MCF 10A (cell line): ENCODE data around the gene GID8. TPM values are rescaled to one million over a fixed set of nuclear protein-coding genes. Genes with fewer than 3 reads are reported as not detected.
"Not testable (repeated sequence)": the region's sequence is repeated elsewhere in the genome, so short reads cannot be mapped to it uniquely, and the experiment has no call there.

ENCODE experiments used
- BruUV-seq: library from RNA; stranded (reverse); fragments of 400-500 nt; replicated peaks from 2 replicates; lab custom pipeline; 2021; lab: Mats Ljungman, UMichigan
- CTCF ChIA-PET: fragments of 300-600 bp; sonication (Branson Sonifier 250); formaldehyde crosslinking; extraction: SDS; loops from one replicate; lab custom pipeline; 2021; ENCODE audit warnings: antibody characterized with exemption, inconsistent platforms; lab: Yijun Ruan, JAX
- POLR2A ChIA-PET: fragments of 300-600, 350-650 bp; sonication (Branson Sonifier 250); formaldehyde crosslinking; extraction: SDS; loops from one replicate; lab custom pipeline; 2020; ENCODE audit warnings: antibody characterized with exemption, inconsistent platforms; lab: Yijun Ruan, JAX
- DNase-seq: peaks from one replicate; pipeline ENCODE4 v3.0.0-alpha.2; 2018; ENCODE audit not compliant: unreplicated experiment
- H3K27ac Mint-ChIP-seq: one replicate; pipeline ENCODE4 v1.8.0; 2022; ENCODE audit warnings: mild to moderate bottlenecking, low read depth, mixed read lengths; ENCODE audit not compliant: unreplicated experiment
- H3K27me3 Mint-ChIP-seq: one replicate; pipeline ENCODE4 v1.8.0; 2022; ENCODE audit warnings: mixed read lengths; ENCODE audit not compliant: insufficient read depth, unreplicated experiment
- H3K36me3 Mint-ChIP-seq: one replicate; pipeline ENCODE4 v1.8.0; 2022; ENCODE audit warnings: mild to moderate bottlenecking, moderate library complexity, mixed read lengths; ENCODE audit not compliant: insufficient read depth, unreplicated experiment
- H3K4me1 Mint-ChIP-seq: one replicate; pipeline ENCODE4 v1.8.0; 2022; ENCODE audit warnings: mixed read lengths; ENCODE audit not compliant: insufficient read depth, unreplicated experiment
- H3K4me3 Mint-ChIP-seq: one replicate; pipeline ENCODE4 v1.8.0; 2022; ENCODE audit warnings: mild to moderate bottlenecking, moderate library complexity, mixed read lengths; ENCODE audit not compliant: unreplicated experiment
- H3K9me3 Mint-ChIP-seq: one replicate; pipeline ENCODE4 v1.8.0; 2022; ENCODE audit warnings: mixed read lengths; ENCODE audit not compliant: unreplicated experiment
- intact Hi-C: fragments of 100-400 bp; cut with micrococcal nuclease; formaldehyde crosslinking; loops from 2 replicates; pipeline ENCODE4 v1.14.1; 2022
- total RNA-seq: library from RNA; stranded (reverse); gene quantifications from 2 replicates; pipeline ENCODE4 v1.2.3, GENCODE V29; 2022
- TF ChIP-seq, protein P1 (sequence below): fragments of 200-600 bp; IDR thresholded peaks from one replicate; pipeline ENCODE4 v1.8.0; 2022; ENCODE audit warnings: antibody characterized with exemption, mild to moderate bottlenecking; ENCODE audit not compliant: unreplicated experiment

GID8 gene
- total RNA-seq, 1 experiment from 2014 or later, result 31.6 TPM

DNA sequence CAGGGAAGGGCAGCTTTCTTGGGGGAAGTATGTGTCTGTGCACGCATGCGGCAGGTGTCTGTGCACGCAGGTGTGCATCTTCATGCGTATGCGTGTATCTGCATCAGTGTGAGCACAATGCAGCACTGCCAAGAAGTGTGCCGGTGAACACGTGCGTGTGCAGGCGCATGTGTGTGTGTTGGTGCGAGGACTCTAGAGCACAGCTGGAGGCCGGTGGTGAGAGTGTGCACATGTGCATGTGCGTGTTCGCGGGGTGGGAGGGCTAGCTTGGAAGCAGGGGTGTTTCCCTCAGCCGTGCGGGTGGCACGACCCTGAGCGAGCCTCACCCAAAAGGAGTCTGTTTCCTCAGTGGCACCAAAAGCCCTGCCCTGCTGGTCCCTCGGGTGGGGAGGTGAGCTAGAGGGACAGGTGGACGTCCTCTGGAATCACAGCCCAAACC lies 22.1 kb downstream of the GID8 start:
- CTCF ChIA-PET, result interaction anchor here (0.6 kb wide), 2 partner anchors 12 to 58 kb away, joined by 3 to 5 read pairs; no protein-coding TSS in a partner anchor
- BruUV-seq, result no TSS peak

DNA sequence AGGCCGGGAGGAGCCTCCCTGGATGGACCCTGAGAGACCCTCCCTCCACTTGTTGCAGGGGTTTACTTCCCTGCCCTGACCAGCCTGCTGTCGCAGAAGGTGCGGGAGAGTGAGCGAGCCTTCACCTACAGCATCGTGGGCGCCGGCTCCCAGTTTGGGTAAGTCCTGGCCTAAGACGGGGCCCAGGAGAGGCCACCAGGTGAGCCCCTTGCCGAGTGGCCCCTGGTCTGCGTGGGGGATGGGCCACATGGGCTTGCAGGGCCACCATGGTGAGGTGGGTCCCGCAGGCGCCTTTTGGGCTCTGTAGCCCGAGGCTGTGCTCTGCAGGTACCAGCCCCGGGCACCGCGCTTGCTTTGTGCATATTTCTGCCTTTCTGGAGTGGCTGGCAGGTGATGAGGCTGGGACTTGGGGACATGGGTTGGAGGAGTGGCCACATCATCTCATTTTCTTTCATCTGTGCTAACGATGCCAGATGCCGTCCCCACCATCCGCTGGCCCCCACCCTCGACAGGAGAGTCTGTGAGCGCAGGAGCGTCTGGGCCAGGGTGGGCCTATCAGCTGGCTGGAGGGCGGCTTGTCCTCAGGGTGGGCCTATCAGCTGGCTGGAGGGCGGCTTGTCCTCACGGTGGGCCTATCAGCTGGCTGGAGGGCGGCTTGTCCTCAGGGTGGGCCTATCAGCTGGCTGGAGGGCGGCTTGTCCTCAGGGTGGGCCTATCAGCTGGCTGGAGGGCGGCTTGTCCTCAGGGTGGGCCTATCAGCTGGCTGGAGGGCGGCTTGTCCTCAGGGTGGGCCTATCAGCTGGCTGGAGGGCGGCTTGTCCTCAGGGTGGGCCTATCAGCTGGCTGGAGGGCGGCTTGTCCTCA lies 22.7 kb downstream of the GID8 start:
- H3K27ac Mint-ChIP-seq, H3K4me1 Mint-ChIP-seq, intact Hi-C loops, POLR2A ChIA-PET, DNase-seq, H3K9me3 Mint-ChIP-seq, H3K36me3 Mint-ChIP-seq, H3K4me3 Mint-ChIP-seq, BruUV-seq, H3K27me3 Mint-ChIP-seq: not testable (repeated sequence)
- CTCF ChIA-PET, result interaction anchor here (1.6 kb wide), 1 partner anchor 10 kb away, joined by 5 read pairs; no protein-coding TSS in a partner anchor

More for the DNA sequence above, 22.1 kb downstream of the GID8 start:
- TF ChIP-seq, protein P1, sequence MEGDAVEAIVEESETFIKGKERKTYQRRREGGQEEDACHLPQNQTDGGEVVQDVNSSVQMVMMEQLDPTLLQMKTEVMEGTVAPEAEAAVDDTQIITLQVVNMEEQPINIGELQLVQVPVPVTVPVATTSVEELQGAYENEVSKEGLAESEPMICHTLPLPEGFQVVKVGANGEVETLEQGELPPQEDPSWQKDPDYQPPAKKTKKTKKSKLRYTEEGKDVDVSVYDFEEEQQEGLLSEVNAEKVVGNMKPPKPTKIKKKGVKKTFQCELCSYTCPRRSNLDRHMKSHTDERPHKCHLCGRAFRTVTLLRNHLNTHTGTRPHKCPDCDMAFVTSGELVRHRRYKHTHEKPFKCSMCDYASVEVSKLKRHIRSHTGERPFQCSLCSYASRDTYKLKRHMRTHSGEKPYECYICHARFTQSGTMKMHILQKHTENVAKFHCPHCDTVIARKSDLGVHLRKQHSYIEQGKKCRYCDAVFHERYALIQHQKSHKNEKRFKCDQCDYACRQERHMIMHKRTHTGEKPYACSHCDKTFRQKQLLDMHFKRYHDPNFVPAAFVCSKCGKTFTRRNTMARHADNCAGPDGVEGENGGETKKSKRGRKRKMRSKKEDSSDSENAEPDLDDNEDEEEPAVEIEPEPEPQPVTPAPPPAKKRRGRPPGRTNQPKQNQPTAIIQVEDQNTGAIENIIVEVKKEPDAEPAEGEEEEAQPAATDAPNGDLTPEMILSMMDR, result no peak
- Mint-ChIP-seq H3K9me3 (no peaks in the 10 kb centered on the region), H3K4me3 (no peak overlapping the region), H3K27ac (no peak overlapping the region), H3K4me1 (no peaks in the 10 kb centered on the region), H3K27me3 (no peaks in the 10 kb centered on the region), H3K36me3 (no peaks in the 10 kb centered on the region)
- POLR2A ChIA-PET, result no interaction called here
- no peak for DNase-seq
- intact Hi-C loops, result no loop called here

DNA sequence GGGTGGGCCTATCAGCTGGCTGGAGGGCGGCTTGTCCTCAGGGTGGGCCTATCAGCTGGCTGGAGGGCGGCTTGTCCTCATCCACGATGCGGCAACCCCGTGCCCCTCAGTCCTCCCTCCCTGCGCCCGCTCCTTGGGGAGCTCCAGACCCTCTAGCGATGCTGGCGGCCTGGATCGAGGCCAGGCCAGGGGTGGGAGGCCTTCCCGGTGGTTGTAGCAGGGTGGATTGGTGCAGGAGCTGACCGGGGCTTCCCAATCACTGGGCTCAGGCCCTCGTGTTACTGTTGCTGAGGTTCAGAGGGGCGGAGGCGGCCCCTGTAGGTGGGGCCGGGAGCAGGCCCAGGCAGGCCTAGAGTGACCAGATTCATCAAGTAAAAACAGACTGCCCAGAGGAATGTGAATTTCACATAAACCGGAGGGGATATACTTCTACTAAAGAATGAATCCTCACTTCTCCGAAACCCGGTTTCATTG lies 23.4 kb downstream of the GID8 start:
- peak; percentile 9 for DNase-seq
- Mint-ChIP-seq H3K36me3 (no peaks in the 10 kb centered on the region), H3K4me1 (no peaks in the 10 kb centered on the region), H3K4me3 (no peak overlapping the region), H3K27me3 (no peaks in the 10 kb centered on the region), H3K9me3 (no peaks in the 10 kb centered on the region), H3K27ac (no peak overlapping the region)
- intact Hi-C loops, result no loop called here
- ChIA-PET CTCF (interaction anchor here (0.8 to 1.6 kb wide), 2 partner anchors 9 to 86 kb away, joined by 3 to 5 read pairs; no protein-coding TSS in a partner anchor), POLR2A (interaction anchor here (0.7 kb wide), 1 partner anchor 67 kb away, joined by 3 read pairs; no protein-coding TSS in a partner anchor)
- TF ChIP-seq, protein P1, result no peak
- no TSS peak for BruUV-seq

DNA sequence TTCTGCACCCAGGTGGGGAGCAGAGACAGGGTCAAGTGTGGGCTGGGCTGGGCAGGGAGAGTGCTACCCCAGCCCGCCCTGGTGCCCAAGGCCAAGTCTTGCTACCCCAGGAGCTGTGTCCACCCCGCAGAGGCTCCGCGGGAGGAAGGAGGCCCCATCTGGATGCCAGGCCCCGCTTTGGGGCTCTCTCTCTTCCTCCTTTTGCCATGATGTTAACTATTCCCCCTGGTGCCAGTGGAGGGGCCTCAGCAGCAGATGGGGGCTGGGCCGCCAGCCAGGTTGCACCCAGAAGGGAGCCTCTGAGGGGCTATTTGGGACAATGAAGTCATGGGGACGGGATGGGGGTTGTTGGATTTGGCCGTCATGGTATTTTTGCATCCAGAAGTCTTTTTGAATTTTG lies 23.9 kb downstream of the GID8 start:
- CTCF ChIA-PET, result interaction anchor here (0.8 to 1.6 kb wide), 2 partner anchors 9 to 87 kb away, joined by 3 to 5 read pairs; no protein-coding TSS in a partner anchor

More for the DNA sequence above, 23.9 kb downstream of the GID8 start:
- Mint-ChIP-seq H3K9me3 (no peaks in the 10 kb centered on the region), H3K4me3 (no peak overlapping the region), H3K27ac (no peak overlapping the region), H3K36me3 (no peaks in the 10 kb centered on the region), H3K27me3 (no peaks in the 10 kb centered on the region), H3K4me1 (no peaks in the 10 kb centered on the region)
- POLR2A ChIA-PET, result interaction anchor here (0.7 kb wide), 1 partner anchor 66 kb away, joined by 3 read pairs; no protein-coding TSS in a partner anchor
- intact Hi-C loops, result no loop called here
- no TSS peak for BruUV-seq
- TF ChIP-seq, protein P1, result no peak
- no peak for DNase-seq
